K562 treated with DMSO at 1 percent for 48 hours (cell line): ENCODE measurements around the gene CRB3. TPM values are rescaled to one million over a fixed set of nuclear protein-coding genes. Genes with fewer than 3 reads are reported as not detected.

Experiments
- total RNA-seq: library from RNA; unstranded; fragments of 300-600 nt; gene quantifications from 2 replicates; pipeline ENCODE4 v1.2.3, GENCODE V29; 2022; ENCODE audit warnings: low replicate concordance; ENCODE audit errors: extremely low read depth

CRB3 gene
- not detected in 2 replicates for total RNA-seq

GRCh38 chr19:6464070-6464873 lies at the start of gene CRB3:
Gene CRB3, plus strand, starts transcription at chr19:6464271. Its CDS starts 431 bp downstream, at chr19:6464702.

GRCh38 chr19:6424195-6424938 lies 39.7 kb upstream of the CRB3 start, which contains the start of gene KHSRP:
Gene KHSRP, minus strand, starts transcription at chr19:6424811. Its CDS starts 110 bp downstream, at chr19:6424701.

GRCh38 chr19:6433663-6434062 lies 30.4 kb upstream of the CRB3 start, which contains the start of gene SLC25A41:
Gene SLC25A41, minus strand, starts transcription at chr19:6433763. Its CDS starts 70 bp downstream, at chr19:6433693.

GRCh38 chr19:6459262-6460098 lies 4.6 kb upstream of the CRB3 start, which contains the start of gene SLC25A23:
Gene SLC25A23, minus strand, starts transcription at chr19:6459792. Its CDS starts 164 bp downstream, at chr19:6459628.

GRCh38 chr19:6481541-6482342 lies 17.7 kb downstream of the CRB3 start, which contains the start of gene DENND1C:
Gene DENND1C, minus strand, starts transcription at chr19:6481787. Its CDS starts 92 bp downstream, at chr19:6481695.

GRCh38 chr19:6501740-6502648 lies 37.9 kb downstream of the CRB3 start, which contains the start of gene TUBB4A:
Gene TUBB4A, minus strand, starts transcription at chr19:6502309. Its CDS starts 97 bp downstream, at chr19:6502212.

Other genes with a start within 250 kb of the CRB3 start
- gene MLLT1, start 184.3 kb upstream of the CRB3 start, total RNA-seq = not detected in 2 replicates
- not detected in 2 replicates for gene ACER1, start 130.7 kb upstream of the CRB3 start, total RNA-seq
- not detected in 2 replicates for gene CLPP, start 102.7 kb upstream of the CRB3 start, total RNA-seq
- not detected in 2 replicates for gene ALKBH7, start 91.5 kb upstream of the CRB3 start, total RNA-seq
- not detected in 2 replicates for gene PSPN, start 88.3 kb upstream of the CRB3 start, total RNA-seq
- gene GTF2F1, start 71.1 kb upstream of the CRB3 start, total RNA-seq = not detected in 2 replicates
- not detected in 2 replicates for gene KHSRP, start 39.5 kb upstream of the CRB3 start, total RNA-seq
- not detected in 2 replicates for gene SLC25A41, start 30.5 kb upstream of the CRB3 start, total RNA-seq
- gene SLC25A23, start 4.5 kb upstream of the CRB3 start, total RNA-seq = not detected in 2 replicates
- gene DENND1C, start 17.5 kb downstream of the CRB3 start, total RNA-seq = not detected in 2 replicates
- gene TUBB4A, start 38.0 kb downstream of the CRB3 start, total RNA-seq = not detected in 2 replicates
- not detected in 2 replicates for gene TNFSF9, start 66.8 kb downstream of the CRB3 start, total RNA-seq
- not detected in 2 replicates for gene CD70, start 126.9 kb downstream of the CRB3 start, total RNA-seq
- not detected in 2 replicates for gene TNFSF14, start 205.9 kb downstream of the CRB3 start, total RNA-seq